Motor neuron (in vitro differentiated cells): Measurements from ENCODE around the gene NR1H2. TPM values are rescaled to one million over a fixed set of nuclear protein-coding genes. Genes with fewer than 3 reads are reported as not detected.

Source experiments
- ATAC-seq, 8 experiments: fragments of 200-7000 bp; cut with Tn5 transposase; replicated peaks in 6 of 8; 2 replicates each; pipeline ENCODE4 v1.8.0; 2021; ENCODE audit warnings: mild to moderate bottlenecking in 8 of 8, moderate library complexity in 8 of 8
- H3K27ac ChIP-seq, 2 donors: fragments of 250-450 bp; sonication (Bioruptor Pico); 2 replicates each; pipeline ENCODE4 v1.9.0; 2021; ENCODE audit warnings: antibody characterized with exemption in 2 of 2, mild to moderate bottlenecking in 2 of 2, moderate library complexity in 1 of 2
- H3K4me1 ChIP-seq, 2 donors: fragments of 250-450 bp; sonication (Bioruptor Pico); replicated peaks in 1 of 2; 2 replicates each; pipeline ENCODE4 v1.6.1; 2021; ENCODE audit warnings: antibody characterized with exemption in 2 of 2, mild to moderate bottlenecking in 2 of 2, moderate library complexity in 1 of 2
- H3K4me3 ChIP-seq, 5 donors: fragments of 250-450 bp; sonication (Bioruptor Pico); 2 replicates each; pipeline ENCODE4 v1.9.0; 2021; ENCODE audit warnings: antibody characterized with exemption in 5 of 5, mild to moderate bottlenecking in 5 of 5, moderate library complexity in 4 of 5
- WGBS, 10 experiments: fragments of 450-650 bp; shearing (Covaris generic); methylation state at CpG; one replicate each; pipeline ENCODE4 v1.0.0; 2022; 5-methylcytosine and 5-hydroxymethylcytosine counted together
- in situ Hi-C, 9 experiments: fragments of 400-800 bp; cut with MboI; loops; one replicate each; pipeline ENCODE4 v1.15.0; 2021; ENCODE audit warnings: low sequenced_read_pairs in 9 of 9, low pct_unique_long_range_greater_than_20kb in 2 of 9; ENCODE audit not compliant: unreplicated experiment in 9 of 9
- total RNA-seq, 8 experiments: library from RNA; unstranded; fragments of 300-600 nt; gene quantifications; 2 replicates each; pipeline versions ENCODE4 v1.2.3 to v1.2.4, GENCODE V29; 2022

NR1H2 gene
- total RNA-seq, 8 experiments from 2014 or later = 13.5 to 71.4 (median 30.6) TPM

DNA sequence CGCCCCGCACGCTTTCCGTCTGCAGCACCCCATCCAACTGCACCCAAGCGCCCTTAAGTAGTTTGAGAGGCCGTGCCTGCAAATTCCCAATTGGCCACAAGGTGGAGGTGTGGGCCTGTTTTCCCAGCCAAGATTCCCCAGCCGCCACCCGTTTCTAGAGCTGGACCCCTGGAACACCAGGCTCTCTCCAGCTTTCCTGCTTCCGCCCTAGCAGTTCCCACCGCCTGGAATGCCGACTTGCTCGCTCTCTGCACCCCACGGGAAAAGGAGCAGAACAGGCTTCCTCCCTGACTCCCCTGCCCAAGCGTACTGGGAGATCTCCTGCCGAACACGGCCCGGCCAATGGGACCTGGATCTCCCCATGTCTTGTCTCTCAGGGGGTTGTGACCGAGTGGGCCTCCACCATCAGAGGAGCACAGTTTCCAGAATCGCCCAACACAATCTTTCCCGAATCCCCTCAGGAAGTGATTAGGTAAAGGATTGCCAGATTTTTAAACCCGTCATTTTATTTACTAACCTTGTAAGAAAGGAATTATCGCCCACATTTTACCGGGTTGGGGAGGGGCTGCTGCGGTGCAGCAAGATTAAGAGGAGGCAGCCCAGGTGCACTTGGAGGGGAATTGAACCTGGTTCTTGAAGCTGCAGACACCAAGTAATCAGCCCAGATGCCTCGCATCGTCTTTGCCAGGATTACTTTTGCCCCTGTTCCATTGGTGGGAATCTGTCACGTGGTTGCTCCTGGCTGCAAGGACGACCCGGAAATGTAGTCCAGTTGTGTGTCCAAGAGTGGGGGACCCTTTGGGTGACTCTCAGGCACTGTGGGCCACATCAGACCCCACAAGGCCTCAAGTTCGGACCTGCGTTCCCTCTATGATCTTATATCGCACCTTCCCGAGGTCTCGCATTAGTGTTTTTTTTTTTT is 7.3 kb upstream of the NR1H2 start:
- in situ Hi-C loops = loop anchor here (10.0 to 25.0 kb wide), 7 partner anchors 93 to 568 kb away; partner anchors contain the start of genes ACP4 (in 6 of the 9) and KLK4 (in 2 of the 9)
- Histone ChIP-seq H3K27ac (peak overlapping the region in 1 of 2 donors; percentile 61), H3K4me3 (peak overlapping the region; percentile 39 to 47 (median 46)), H3K4me1 (peaks cover 0 to 7% of the 10 kb centered on the region in 2 donors)
- WGBS, 10 experiments = 0 to 76% (median 13%) methylated on average over 1 to 12 of the region's 34 CpGs
- peak; percentile 84 to 94 (median 87) for ATAC-seq

- H3K27ac ChIP-seq = no peak overlapping the region
- in situ Hi-C loops = loop anchor here in 8 of 9 experiments (25.0 kb wide), 5 partner anchors 90 to 565 kb away; partner anchors contain the start of genes ACP4 (in 5 of the 8) and KLK4 (in 2 of the 8)
- H3K4me1 ChIP-seq = peaks cover 0 to 10% of the 10 kb centered on the region in 2 donors
- no peak for ATAC-seq
- H3K4me3 ChIP-seq = no peak overlapping the region
- 71 to 100% (median 83%) methylated on average over 1 to 7 of the region's 10 CpGs; no CpG with 5 or more reads in 3 of the 10 experiments for WGBS, 10 experiments
Measured at GRCh38 chr19:50371914-50372475, 4.3 kb upstream of the NR1H2 start.

GRCh38 chr19:50377051-50377461 is 799 bp downstream of the NR1H2 start:
- WGBS, 10 experiments = no CpG with 5 or more reads among the region's 7 CpGs
- in situ Hi-C loops = no loop called here
- Histone ChIP-seq H3K27ac (peak overlapping the region; percentile 50 to 85), H3K4me1 (peaks cover 0 to 3% of the 10 kb centered on the region in 2 donors), H3K4me3 (peak overlapping the region; percentile 66 to 97 (median 74))
- ATAC-seq = peak; percentile 1 to 50 (median 32)

DNA sequence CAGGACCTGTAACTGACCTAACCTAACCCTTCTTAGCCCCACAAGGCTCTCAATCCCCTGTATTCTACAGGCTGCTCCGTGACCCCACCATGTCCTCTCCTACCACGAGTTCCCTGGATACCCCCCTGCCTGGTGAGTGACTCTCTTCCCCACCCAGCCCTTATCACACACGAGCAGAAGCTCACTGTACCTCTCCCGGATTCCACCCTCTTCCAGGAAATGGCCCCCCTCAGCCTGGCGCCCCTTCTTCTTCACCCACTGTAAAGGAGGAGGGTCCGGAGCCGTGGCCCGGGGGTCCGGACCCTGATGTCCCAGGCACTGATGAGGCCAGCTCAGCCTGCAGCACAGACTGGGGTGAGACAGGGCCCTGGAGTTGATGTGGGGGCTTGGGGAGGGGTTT is 1.3 kb downstream of the NR1H2 start:
- Histone ChIP-seq H3K4me3 (peak overlapping the region in 2 of 5 donors; percentile 66 to 97), H3K4me1 (peaks cover 0 to 3% of the 10 kb centered on the region in 2 donors), H3K27ac (peak overlapping the region in 1 of 2 donors; percentile 85)
- WGBS, 10 experiments = 89 to 93% methylated on average over 3 to 5 of the region's 9 CpGs; no CpG with 5 or more reads in 8 of the 10 experiments
- in situ Hi-C loops = no loop called here
- no peak for ATAC-seq

DNA sequence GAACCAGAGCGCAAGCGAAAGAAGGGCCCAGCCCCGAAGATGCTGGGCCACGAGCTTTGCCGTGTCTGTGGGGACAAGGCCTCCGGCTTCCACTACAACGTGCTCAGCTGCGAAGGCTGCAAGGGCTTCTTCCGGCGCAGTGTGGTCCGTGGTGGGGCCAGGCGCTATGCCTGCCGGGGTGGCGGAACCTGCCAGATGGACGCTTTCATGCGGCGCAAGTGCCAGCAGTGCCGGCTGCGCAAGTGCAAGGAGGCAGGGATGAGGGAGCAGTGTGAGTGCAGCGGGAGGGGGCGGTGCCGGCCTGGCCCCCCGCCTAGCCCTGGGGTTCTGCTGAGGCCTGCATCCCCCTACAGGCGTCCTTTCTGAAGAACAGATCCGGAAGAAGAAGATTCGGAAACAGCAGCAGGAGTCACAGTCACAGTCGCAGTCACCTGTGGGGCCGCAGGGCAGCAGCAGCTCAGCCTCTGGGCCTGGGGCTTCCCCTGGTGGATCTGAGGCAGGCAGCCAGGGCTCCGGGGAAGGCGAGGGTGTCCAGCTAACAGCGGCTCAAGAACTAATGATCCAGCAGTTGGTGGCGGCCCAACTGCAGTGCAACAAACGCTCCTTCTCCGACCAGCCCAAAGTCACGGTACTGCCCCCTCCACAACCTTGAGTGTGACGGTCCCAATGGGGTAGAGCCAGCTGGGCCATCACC is 2.1 kb downstream of the NR1H2 start:
- in situ Hi-C loops = no loop called here
- Histone ChIP-seq H3K4me3 (no peak overlapping the region), H3K4me1 (peaks cover 0 to 3% of the 10 kb centered on the region in 2 donors), H3K27ac (no peak overlapping the region)
- no peak for ATAC-seq
- WGBS, 10 experiments = 80 to 100% (median 99%) methylated on average over 1 to 18 of the region's 36 CpGs; no CpG with 5 or more reads in 3 of the 10 experiments

DNA sequence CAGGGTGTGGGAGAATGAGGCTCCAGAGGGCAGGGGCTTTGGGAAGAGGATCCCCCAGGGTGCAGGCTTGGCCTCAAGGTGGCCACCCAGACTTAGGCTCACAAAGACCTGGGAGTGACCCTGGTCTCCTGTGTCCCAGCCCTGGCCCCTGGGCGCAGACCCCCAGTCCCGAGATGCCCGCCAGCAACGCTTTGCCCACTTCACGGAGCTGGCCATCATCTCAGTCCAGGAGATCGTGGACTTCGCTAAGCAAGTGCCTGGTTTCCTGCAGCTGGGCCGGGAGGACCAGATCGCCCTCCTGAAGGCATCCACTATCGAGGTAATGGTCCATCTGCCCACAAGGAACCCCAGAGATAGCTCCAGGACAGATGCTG is 2.6 kb downstream of the NR1H2 start:
- H3K27ac ChIP-seq = no peak overlapping the region
- WGBS, 10 experiments = 78 to 100% (median 89%) methylated on average over 1 to 6 of the region's 10 CpGs; no CpG with 5 or more reads in 5 of the 10 experiments
- H3K4me1 ChIP-seq = peaks cover 0 to 3% of the 10 kb centered on the region in 2 donors

GRCh38 chr19:50379602-50380001 is 3.3 kb downstream of the NR1H2 start:
- H3K4me1 ChIP-seq = peaks cover 0 to 3% of the 10 kb centered on the region in 2 donors

More for the DNA sequence above, 2.6 kb downstream of the NR1H2 start:
- no peak overlapping the region for H3K4me3 ChIP-seq
- ATAC-seq = no peak
- in situ Hi-C loops = no loop called here

DNA sequence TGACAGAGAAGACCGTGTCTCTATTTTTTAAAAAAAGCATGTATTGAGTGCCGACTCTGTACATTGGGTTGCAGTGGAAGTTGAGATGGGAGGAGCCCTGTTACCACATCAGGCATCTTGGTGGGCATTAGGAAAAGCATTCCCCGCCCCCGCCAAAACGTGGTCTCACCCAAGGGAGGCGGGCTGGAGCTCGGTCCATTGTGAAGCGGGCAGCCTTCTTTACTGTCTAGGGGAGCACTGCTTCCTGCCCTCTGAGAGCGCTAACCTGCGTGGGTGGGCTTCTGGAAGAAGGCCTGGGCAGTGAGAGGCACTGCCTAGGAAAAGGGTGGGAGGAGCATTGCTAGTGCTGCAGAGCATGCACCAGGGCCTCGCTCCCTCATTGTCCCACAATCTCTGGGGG is 3.9 kb downstream of the NR1H2 start:
- Histone ChIP-seq H3K4me1 (peaks cover 3 to 6% of the 10 kb centered on the region in 2 donors), H3K4me3 (no peak overlapping the region), H3K27ac (no peak overlapping the region)
- in situ Hi-C loops = no loop called here
- 60 to 100% (median 90%) methylated on average over 1 to 4 of the region's 11 CpGs; no CpG with 5 or more reads in 5 of the 10 experiments for WGBS, 10 experiments
- no peak for ATAC-seq

More at GRCh38 chr19:50379602-50380001, 3.3 kb downstream of the NR1H2 start:
- in situ Hi-C loops = no loop called here
- no peak overlapping the region for H3K4me3 ChIP-seq
- 88 to 100% (median 96%) methylated on average over 2 to 9 of the region's 11 CpGs; no CpG with 5 or more reads in 7 of the 10 experiments for WGBS, 10 experiments
- ATAC-seq = no peak
- H3K27ac ChIP-seq = no peak overlapping the region

DNA sequence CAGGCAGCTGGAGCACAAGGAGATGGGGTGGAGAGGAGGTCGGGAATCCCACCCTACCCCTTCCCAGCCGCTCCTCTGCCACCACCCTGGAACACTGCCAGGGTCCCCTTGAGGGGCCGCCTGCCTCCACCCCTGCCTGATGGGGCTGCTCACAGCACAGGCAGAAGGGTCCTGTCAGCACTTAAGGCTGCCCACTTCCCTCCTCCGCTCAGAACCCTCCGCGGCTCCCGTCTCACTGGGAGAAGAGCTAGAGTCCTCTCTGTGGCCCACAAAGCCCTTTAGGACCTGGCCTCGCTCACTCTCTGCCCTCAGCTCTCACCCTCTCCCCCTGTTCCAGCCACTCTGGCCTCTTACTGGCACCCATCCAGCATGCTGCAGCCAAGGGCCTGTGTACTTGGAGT is 4.5 kb downstream of the NR1H2 start:
- Histone ChIP-seq H3K27ac (no peak overlapping the region), H3K4me1 (peaks cover 8 to 9% of the 10 kb centered on the region in 2 donors), H3K4me3 (no peak overlapping the region)
- no peak for ATAC-seq
- in situ Hi-C loops = no loop called here
- WGBS, 10 experiments = 100% methylated on average over 1 of the region's 8 CpGs; no CpG with 5 or more reads in 9 of the 10 experiments

GRCh38 chr19:50381881-50382729 is 5.8 kb downstream of the NR1H2 start:
- in situ Hi-C loops = no loop called here
- no peak for ATAC-seq
- Histone ChIP-seq H3K4me3 (no peak overlapping the region), H3K27ac (no peak overlapping the region), H3K4me1 (peaks cover 8% of the 10 kb centered on the region in 2 donors)
- 80 to 100% (median 93%) methylated on average over 2 to 10 of the region's 58 CpGs; no CpG with 5 or more reads in 7 of the 10 experiments for WGBS, 10 experiments

- 7 to 100% (median 75%) methylated on average over 1 to 12 of the region's 21 CpGs; no CpG with 5 or more reads in 2 of the 10 experiments for WGBS, 10 experiments
- in situ Hi-C loops = no loop called here
- ATAC-seq = no peak
- peak overlapping the region; percentile 25 to 43 for H3K27ac ChIP-seq
- H3K4me3 ChIP-seq = peak overlapping the region; percentile 42 to 66 (median 51)
- peaks cover 8% of the 10 kb centered on the region in 2 donors for H3K4me1 ChIP-seq
Measured at GRCh38 chr19:50383001-50383851, 7.0 kb downstream of the NR1H2 start.
